Type B pancreatic cell (in vitro differentiated cells): ENCODE measurements around the gene PTRH1. TPM values are rescaled to one million over a fixed set of nuclear protein-coding genes. Genes with fewer than 3 reads are reported as not detected.

Experiments used
- DNase-seq: peaks from one replicate; pipeline ENCODE4 v3.0.0; 2021; ENCODE audit warnings: mixed read lengths; ENCODE audit not compliant: unreplicated experiment; ENCODE audit errors: extremely low spot score
- H3K27ac Mint-ChIP-seq: 2 replicates; pipeline ENCODE4 v1.8.0; 2021; ENCODE audit warnings: mild to moderate bottlenecking, mixed read lengths
- H3K27me3 Mint-ChIP-seq: 2 replicates; pipeline ENCODE4 v1.8.0; 2021; ENCODE audit warnings: mixed read lengths
- H3K36me3 Mint-ChIP-seq: 2 replicates; pipeline ENCODE4 v1.8.0; 2021; ENCODE audit warnings: mixed read lengths
- H3K4me1 Mint-ChIP-seq: one replicate; pipeline ENCODE4 v1.8.0; 2021; ENCODE audit warnings: mixed read lengths; ENCODE audit not compliant: unreplicated experiment
- H3K4me3 Mint-ChIP-seq: 2 replicates; pipeline ENCODE4 v1.8.0; 2021; ENCODE audit warnings: mild to moderate bottlenecking, mixed read lengths
- H3K9me3 Mint-ChIP-seq: 2 replicates; pipeline ENCODE4 v1.8.0; 2021; ENCODE audit warnings: mixed read lengths
- total RNA-seq: library from RNA; stranded (reverse); gene quantifications from 2 replicates; pipeline ENCODE4 v1.2.1, GENCODE V29; 2021; ENCODE audit warnings: low replicate concordance
- TF ChIP-seq, protein P1 (sequence below): fragments of 200-600 bp; sonication (generic); conservative IDR thresholded peaks from 2 replicates; pipeline ENCODE4 v1.5.0; 2021; ENCODE audit warnings: antibody characterized with exemption, mild to moderate bottlenecking

PTRH1 gene
- total RNA-seq, 1 donor from 2014 or later, result 13.9 TPM

- Mint-ChIP-seq H3K36me3 (no peaks in the 10 kb centered on the region), H3K9me3 (peaks cover 4% of the 10 kb centered on the region), H3K4me3 (peak overlapping the region; percentile 28), H3K27me3 (peaks cover 4% of the 10 kb centered on the region), H3K27ac (peak overlapping the region; percentile 35), H3K4me1 (peaks cover 23% of the 10 kb centered on the region)
- DNase-seq, result no peak
- TF ChIP-seq, protein P1, sequence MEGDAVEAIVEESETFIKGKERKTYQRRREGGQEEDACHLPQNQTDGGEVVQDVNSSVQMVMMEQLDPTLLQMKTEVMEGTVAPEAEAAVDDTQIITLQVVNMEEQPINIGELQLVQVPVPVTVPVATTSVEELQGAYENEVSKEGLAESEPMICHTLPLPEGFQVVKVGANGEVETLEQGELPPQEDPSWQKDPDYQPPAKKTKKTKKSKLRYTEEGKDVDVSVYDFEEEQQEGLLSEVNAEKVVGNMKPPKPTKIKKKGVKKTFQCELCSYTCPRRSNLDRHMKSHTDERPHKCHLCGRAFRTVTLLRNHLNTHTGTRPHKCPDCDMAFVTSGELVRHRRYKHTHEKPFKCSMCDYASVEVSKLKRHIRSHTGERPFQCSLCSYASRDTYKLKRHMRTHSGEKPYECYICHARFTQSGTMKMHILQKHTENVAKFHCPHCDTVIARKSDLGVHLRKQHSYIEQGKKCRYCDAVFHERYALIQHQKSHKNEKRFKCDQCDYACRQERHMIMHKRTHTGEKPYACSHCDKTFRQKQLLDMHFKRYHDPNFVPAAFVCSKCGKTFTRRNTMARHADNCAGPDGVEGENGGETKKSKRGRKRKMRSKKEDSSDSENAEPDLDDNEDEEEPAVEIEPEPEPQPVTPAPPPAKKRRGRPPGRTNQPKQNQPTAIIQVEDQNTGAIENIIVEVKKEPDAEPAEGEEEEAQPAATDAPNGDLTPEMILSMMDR, result no peak
Measured at GRCh38 chr9:127698386-127698785, 17.1 kb downstream of the PTRH1 start.

- no peak for DNase-seq
- H3K27ac Mint-ChIP-seq, result peak overlapping the region; percentile 35
- peaks cover 4% of the 10 kb centered on the region for H3K9me3 Mint-ChIP-seq
- TF ChIP-seq, protein P1, result no peak
- H3K27me3 Mint-ChIP-seq, result peaks cover 4% of the 10 kb centered on the region
- no peaks in the 10 kb centered on the region for H3K36me3 Mint-ChIP-seq
- H3K4me3 Mint-ChIP-seq, result no peak overlapping the region
- peaks cover 23% of the 10 kb centered on the region for H3K4me1 Mint-ChIP-seq
Measured at GRCh38 chr9:127697575-127697974, 17.9 kb downstream of the PTRH1 start.

DNA sequence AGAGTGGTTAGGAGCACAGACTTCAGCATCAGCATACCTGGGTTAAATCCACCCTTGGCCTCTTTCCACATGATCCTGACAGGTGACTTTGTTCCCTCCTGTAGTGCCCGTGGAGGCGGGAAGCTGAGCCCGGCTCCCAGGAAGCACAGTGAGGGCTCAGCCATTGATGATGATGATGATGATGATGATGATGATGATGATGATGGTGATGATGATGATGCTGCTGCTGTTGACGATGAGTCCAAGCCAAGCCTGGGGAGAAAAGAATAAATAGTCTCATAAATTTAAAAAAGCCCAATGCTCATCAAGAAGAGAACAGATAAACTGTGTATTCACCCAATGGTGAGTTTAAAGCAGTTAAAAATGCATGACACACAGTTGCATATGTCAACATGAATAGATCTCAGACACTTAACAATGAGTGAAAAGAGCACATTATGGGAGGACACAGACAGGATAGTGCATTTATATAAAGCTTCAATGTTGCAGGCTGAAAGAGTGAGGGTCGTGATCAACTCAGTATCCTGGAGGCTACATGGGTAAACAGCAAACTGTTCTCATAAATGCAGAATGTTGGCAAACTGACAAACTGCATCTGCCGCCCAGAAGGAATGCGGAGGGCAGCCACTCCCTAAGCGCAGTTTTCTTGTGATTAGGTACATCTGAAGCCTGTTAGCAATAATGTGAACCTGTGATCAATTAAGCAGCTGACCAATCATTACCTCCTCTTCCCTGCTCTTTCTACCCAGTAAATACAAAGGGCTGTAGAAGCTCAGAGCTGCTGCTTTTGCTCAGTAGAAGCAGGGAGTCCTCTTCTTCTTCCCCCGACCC lies 20.4 kb downstream of the PTRH1 start:
- peak overlapping the region; percentile 22 for H3K4me3 Mint-ChIP-seq
- peaks cover 4% of the 10 kb centered on the region for H3K9me3 Mint-ChIP-seq
- H3K27ac Mint-ChIP-seq, result no peak overlapping the region
- H3K36me3 Mint-ChIP-seq, result peaks cover 12% of the 10 kb centered on the region
- peaks cover 4% of the 10 kb centered on the region for H3K27me3 Mint-ChIP-seq
- DNase-seq, result no peak
- peaks cover 27% of the 10 kb centered on the region for H3K4me1 Mint-ChIP-seq
- TF ChIP-seq, protein P1, result no peak

DNA sequence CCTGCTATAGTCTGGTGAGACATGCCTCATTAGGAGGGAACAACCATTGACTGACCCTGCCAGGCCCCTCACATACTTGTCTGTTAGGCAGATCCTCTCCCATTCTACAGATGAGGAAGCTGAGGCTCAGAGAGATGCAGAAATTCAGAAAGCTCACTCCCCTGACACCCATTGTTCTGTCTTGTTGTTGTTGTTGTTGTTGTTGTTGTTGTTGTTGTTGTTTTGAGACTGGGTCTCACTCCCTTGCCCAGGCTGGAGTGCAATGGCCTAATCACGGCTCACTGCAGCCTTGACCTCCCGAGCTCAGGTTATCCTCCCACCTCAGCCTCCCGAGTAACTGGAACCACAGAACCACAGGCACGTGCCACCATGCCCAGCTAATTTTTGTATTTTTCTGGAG lies 21.8 kb downstream of the PTRH1 start:
- Mint-ChIP-seq H3K36me3 (peaks cover 18% of the 10 kb centered on the region), H3K27ac (no peak overlapping the region), H3K4me3 (no peak overlapping the region), H3K27me3 (no peaks in the 10 kb centered on the region), H3K4me1 (peaks cover 20% of the 10 kb centered on the region), H3K9me3 (no peaks in the 10 kb centered on the region)
- TF ChIP-seq, protein P1, result no peak
- no peak for DNase-seq

DNA sequence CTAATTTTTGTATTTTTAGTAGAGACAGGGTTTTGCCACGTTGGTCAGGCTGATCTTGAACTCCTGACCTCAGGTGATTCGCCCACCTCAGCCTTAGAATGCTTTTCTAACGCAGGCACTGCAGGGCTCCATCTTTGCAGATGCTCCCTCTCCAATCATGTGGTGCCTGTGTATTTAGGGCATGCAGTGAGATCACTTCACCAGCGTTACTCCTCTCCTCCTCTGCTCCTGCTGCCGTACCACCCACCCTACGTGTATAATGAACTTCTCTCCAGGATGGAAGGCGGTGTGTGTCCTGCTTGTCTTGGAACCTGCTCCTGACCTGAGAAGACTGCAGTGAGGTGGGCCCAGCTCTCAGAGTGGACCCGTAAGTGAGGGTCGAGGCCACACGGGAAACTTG lies 22.3 kb downstream of the PTRH1 start:
- Mint-ChIP-seq H3K27me3 (no peaks in the 10 kb centered on the region), H3K27ac (no peak overlapping the region), H3K4me1 (peaks cover 20% of the 10 kb centered on the region), H3K4me3 (no peak overlapping the region), H3K9me3 (no peaks in the 10 kb centered on the region), H3K36me3 (peaks cover 18% of the 10 kb centered on the region)
- no peak for DNase-seq
- TF ChIP-seq, protein P1, result no peak
